ENCODE results near the gene NECTIN4.

GRCh38 chr1:161111117-161111516 is 21.8 kb upstream of the NECTIN4 start:
- no peak for TF ChIP-seq CTCF (conservative IDR thresholded peaks at IDR 0.05; ENCODE audit: low read length)
- no peak for TF ChIP-seq EZH2phosphoT487 (IDR thresholded peaks at IDR 0.05; ENCODE audit: borderline replicate concordance, low read depth, low read length)
